Dermis blood vessel endothelial cell (primary cell): ENCODE measurements around the gene ICA1. TPM values are rescaled to one million over a fixed set of nuclear protein-coding genes. Genes with fewer than 3 reads are reported as not detected.
"Not testable (repeated sequence)": the region's sequence is repeated elsewhere in the genome, so short reads cannot be mapped to it uniquely, and the experiment has no call there.

Experiments
- DNase-seq: peaks from one replicate; pipeline ENCODE4 v3.0.0; 2010
- total RNA-seq: library from RNA; depleted of rRNA; stranded (reverse); fragments of >200 nt; gene quantifications from 2 replicates; pipeline ENCODE4 v1.2.3, GENCODE V29; 2014

Gene ICA1
- total RNA-seq = 41.1 and 55.8 TPM in 2 replicates

- DNase-seq = peak; percentile 86
These were observed at the start of gene ICA1 for GRCh38 chr7:8261711-8262695. ICA1 (minus strand) TSS chr7:8262167; CDS start chr7:8235926, 26,241 bp downstream.

GRCh38 chr7:8310876-8311275, 48.9 kb upstream of the ICA1 start:
- no peak for DNase-seq

- DNase-seq = no peak
These were observed 43.8 kb upstream of the ICA1 start for GRCh38 chr7:8305625-8306388.

DNA sequence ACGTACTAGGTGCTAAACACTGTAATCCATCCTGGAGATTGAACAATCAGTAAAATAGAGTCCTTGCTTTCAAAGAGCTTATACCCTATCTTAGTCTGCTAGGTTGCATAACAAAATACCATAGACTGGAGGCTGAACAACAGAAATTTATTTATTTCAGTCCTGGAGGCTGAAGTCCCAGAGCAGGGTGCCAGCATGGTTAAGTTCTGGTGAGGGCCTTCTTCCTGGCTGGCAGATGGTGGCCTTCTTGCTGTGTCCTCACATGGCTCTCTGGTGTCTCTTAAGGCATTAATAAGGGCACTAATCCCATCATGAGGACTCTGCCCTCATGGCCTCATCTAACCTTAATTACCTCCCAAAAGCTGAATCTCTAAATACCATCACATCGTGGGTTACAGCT, 43.1 kb upstream of the ICA1 start:
- DNase-seq = no peak

DNA sequence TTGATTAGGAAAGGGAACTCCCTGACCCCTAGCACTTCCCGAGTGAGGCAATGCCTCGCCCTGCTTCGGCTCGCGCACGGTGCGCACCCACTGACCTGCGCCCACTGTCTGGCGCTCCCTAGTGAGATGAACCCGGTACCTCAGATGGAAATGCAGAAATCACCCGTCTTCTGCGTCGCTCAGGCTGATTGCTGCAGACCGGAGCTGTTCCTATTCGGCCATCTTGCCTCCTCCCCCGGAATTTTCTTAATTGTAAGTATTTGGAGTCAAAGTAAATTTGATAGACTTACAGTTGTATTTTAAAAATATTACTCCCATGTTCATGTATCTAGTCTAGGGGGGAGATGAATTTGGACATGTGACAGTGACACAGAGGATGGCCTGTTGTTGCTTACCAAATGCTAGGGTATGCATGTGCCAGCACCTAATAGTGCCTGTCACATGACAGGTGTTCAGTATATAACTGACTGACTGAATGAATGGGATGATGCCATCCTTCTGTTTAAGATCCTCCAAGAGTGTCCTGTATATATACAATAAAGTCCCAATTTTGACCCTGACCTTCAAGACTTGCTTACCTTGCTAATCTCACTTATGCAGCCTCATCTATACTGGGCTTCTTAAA, 42.0 kb upstream of the ICA1 start:
- no peak for DNase-seq

GRCh38 chr7:8297023-8297422, 35.1 kb upstream of the ICA1 start:
- DNase-seq = not testable (repeated sequence)

DNA sequence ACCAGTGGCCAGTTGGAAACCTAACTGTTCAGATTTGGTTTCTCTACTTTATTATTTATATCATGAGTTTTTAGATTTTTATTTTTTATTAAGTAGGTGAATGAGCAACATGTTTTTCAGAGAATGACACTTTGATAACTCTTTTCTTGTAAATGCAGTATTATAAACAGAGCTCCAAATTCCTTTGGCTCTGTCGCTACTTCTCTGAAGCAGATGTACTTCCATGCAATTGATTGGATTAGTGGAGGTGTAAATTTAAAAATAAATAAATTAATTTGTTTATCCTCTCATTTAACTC, 34.3 kb upstream of the ICA1 start:
- DNase-seq = no peak

DNA sequence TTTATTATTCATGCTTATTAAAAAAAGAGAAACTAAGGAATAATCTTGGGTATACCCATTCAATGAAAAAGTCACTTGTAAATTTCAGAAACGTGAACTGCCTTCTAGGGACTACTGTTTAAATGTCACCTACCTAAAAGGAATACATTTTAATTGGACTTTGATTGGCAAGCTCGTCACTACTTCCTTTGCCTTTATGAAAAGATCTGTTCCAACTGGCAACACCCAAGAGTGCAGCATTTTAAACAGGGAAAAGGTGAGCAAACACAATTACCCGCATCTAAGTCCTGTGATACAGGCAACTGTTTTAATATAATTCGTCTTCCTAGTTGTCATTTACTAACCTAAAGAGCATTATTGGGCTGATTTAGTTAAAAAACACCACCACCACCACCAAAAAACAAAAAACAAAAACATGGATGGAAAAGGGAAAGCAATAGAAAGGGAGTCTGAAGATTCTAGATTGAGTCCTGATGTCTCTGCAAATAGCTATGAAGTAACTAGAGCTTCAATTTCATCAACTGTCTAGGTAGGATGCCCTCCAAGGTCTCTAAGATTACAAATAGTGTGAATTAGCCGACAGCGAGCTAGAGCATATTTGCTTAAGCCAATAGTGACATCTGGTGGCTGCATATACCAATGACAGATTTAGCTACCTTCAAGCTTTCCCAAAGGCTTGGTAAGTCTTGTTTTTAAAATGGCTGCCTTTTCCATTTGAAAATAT, 33.8 kb upstream of the ICA1 start:
- DNase-seq = peak; percentile 94

DNA sequence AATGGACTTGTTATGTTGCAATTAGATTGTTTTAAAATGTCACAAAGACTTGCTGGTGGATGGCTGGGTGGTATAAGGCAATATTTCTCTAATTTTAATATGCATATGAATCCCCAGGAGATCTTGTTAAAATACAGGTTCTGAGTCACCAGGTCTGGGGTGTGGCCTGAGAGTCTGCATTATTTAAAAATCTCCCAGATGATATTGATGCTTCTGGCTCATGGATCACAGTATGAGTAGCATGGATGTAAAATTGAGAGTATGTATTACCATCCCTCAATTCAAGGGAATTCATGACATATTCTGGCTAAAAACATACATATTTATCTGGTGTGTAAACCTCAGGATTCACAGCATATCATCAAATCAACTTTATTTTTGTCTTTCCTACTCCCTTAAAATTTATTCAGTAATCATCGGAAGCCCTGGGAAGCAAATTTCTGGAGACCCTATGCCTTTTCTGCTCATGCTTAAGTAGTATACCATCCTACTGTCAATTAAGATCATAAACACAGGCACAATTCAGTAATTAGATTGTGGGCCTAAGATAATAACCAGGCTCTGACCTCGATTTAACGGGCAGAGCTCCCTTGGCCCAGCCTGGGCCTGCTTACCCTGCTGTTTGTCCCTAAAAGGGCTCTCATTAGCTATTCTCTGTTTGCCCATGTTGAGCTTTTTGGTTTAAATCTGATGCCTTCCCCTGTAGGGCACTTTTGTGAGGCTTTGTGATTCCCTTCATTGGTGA, 29.6 kb upstream of the ICA1 start:
- DNase-seq = no peak

DNA sequence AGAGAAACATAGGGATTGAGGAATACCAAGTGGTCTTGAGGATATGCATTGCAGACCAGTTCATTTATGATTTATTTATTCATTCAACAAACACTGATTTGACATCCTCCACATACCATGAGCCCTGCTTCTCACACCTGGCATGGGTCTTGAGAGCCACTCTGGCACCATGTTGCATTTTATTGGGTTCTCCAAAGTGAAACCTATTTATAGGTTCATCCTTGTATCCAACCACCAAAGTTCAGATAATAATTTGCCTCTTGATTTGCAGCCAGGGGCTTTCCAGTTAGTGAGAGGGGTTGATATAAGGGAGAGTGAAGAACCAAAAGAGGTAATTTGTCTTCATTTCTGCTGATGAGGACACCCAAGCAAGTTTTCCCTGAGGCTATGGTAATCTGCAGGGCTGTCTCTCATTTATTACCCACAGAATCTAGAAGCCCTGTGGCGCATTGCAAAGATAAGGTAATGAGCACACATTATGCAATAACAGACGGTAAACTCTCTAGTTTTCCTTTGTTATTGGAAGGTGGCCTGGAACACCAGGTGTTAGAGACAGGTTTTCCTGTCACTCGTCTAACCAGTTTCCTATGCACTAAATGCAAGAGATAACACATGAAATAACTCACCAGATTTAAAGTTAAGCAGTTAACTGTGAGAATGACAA, 28.8 kb upstream of the ICA1 start:
- no peak for DNase-seq

DNA sequence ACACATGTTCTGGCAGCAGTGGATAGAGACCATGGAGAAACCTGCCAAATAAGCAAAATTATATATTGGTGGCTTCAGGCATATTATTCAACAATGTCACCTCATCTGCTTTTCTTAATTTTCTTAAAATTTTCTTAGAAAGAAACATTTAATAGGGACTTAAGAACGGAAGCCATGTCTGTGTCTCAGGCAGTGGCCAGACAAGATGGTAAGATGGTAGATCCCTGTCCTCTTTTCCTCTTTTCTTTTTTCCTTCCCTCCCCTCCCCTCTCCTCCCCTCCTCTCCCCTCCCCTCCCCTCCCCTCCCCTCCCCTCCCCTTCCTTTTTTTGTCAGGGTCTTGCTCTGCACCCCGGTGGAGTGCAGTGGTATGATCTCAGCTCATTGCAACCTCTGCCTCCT, 24.2 kb upstream of the ICA1 start:
- no peak for DNase-seq

DNA sequence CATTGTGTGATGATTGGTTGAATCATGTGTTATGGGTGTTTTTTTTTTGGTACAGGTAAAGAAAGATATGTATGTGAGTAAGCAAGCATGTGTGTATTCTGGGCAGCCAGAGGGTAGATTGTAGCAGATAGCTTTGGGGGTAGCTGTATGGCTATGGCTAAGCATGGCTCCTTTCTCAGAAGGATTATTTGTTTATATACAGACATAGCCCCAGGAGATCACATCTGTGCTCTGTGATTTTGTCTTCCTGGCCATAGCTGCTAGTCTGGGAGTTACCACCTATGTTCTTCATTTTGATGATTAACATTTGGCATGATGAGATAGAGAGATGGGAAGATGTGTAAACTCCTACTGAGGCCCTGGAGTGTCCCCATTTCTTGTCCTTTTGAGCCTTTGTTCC, 23.2 kb upstream of the ICA1 start:
- no peak for DNase-seq

GRCh38 chr7:8284606-8285005, 22.6 kb upstream of the ICA1 start:
- DNase-seq = peak; percentile 33

DNA sequence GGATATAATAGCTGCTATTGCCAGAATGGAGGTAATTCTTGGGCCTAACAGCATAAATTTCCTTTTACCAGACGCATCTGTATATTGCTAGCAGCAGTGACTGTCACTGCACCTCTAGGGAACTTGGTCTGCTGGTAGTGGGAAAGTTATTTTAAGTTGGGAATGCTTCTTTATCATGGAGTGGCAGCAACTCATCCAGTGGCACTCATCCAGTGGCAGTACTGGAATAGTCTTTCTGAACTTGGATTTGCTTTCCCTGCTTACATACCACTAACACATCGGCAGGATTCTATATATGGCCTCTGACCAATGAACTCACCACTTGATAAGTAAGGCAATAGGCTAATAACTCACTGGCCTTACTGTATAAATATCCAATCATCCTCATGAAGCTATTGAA, 22.0 kb upstream of the ICA1 start:
- no peak for DNase-seq

DNA sequence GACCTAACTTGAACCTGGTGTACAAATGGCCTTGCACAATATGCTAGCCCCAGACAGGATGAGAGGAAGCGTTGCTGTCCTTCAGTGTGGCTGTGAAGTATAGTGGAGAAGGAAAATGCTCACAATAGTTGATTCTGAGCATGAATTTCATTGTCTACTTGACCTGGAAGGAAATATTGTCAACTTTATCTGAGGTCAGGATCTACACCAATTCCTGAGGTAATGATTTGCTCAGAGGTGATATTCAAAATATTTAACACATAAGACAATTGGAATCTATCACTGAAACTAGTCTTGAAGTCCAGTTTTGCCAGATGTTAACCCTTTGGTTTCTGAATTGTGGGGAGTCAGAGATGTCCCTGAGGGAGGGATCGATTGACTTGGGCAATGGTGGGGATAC, 20.9 kb upstream of the ICA1 start:
- DNase-seq = no peak

- DNase-seq = no peak
These were observed 20.2 kb upstream of the ICA1 start for GRCh38 chr7:8282162-8282561.

GRCh38 chr7:8278183-8278582, 16.2 kb upstream of the ICA1 start:
- DNase-seq = no peak

- DNase-seq = peak; percentile 24
These were observed 15.5 kb upstream of the ICA1 start for GRCh38 chr7:8277394-8277982.

DNA sequence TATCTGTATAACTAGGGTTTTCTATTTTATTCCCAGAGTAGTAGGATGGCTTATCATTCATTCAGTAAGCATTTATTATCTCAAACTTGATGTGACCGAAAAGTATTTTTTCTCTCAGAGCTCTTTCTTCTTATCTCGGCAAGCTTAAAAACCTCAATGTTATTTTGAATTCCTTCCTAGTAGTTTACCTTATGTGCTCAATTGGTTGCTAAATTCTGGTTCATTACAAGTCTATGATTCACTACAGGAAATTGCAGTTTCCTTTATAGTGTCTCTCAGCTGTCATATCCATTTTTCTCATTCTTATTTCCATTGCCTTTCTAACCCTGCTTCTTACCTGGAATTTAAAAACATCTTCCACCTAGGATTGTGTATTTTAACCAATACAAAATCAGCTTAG, 12.6 kb upstream of the ICA1 start:
- DNase-seq = no peak

- DNase-seq = no peak
These were observed 10.0 kb upstream of the ICA1 start for GRCh38 chr7:8271960-8272359.

DNA sequence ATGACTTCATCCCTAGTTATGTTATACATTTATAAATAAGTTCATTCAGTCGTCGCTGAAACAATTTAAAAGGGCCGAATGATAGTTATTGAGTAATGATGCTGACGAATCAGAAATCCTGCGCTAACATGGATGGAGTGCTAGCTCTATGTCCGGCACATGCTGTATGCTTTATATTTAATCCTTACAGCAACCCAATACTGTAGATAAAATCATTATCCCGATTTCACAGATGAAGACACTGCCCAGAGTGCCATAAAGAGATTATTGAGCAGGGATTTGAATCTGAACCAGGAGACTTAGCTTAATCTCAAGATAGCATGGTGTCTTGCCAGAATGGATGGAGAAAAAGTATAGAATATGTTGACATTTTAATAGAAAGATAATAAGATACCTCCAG, 1.1 kb upstream of the ICA1 start:
- no peak for DNase-seq
